DND-41 (cell line): ENCODE results near the gene DOC2A.

Source experiments
- CTCF ChIP-seq: IDR thresholded peaks from 2 replicates; pipeline ENCODE4 v1.5.1; 2012; ENCODE audit warnings: borderline replicate concordance, low read length, moderate library complexity, mild to moderate bottlenecking; ENCODE audit not compliant: poor library complexity, severe bottlenecking; ENCODE audit errors: extremely low read depth
- EZH2 ChIP-seq: IDR thresholded peaks from 3 replicates; pipeline ENCODE4 v1.6.1; 2012; ENCODE audit warnings: borderline replicate concordance, low read depth, mild to moderate bottlenecking, moderate library complexity, low read length, inconsistent platforms; ENCODE audit not compliant: severe bottlenecking

GRCh38 chr16:29994600-29995323 lies 16.1 kb downstream of the DOC2A start:
- TF ChIP-seq CTCF (no peak), EZH2 (no peak)
